Astrocyte (in vitro differentiated cells and primary cell): ENCODE data around the gene UBAC1.
"Not testable (repeated sequence)": the region's sequence is repeated elsewhere in the genome, so short reads cannot be mapped to it uniquely, and the experiment has no call there.

Experiments
- CTCF ChIP-seq: IDR thresholded peaks from 2 replicates; pipeline ENCODE4 v1.5.1; 2011; ENCODE audit warnings: low read depth, mild to moderate bottlenecking, inconsistent platforms, low read length, moderate library complexity; ENCODE audit not compliant: insufficient read depth
- EZH2 ChIP-seq: IDR thresholded peaks from 2 replicates; pipeline ENCODE4 v1.6.1; 2012; ENCODE audit warnings: mild to moderate bottlenecking, low read length, inconsistent platforms; ENCODE audit not compliant: insufficient read depth

GRCh38 chr9:135892327-135892726 lies 68.8 kb downstream of the UBAC1 start:
- not testable (repeated sequence) for TF ChIP-seq CTCF, EZH2
